ENCODE measurements around the gene NUB1. TPM values are rescaled to one million over a fixed set of nuclear protein-coding genes. Genes with fewer than 3 reads are reported as not detected.
A peak's percentile ranks its signal among the peaks of the same experiment; 100 is the strongest.

Gene NUB1
- total RNA-seq, 1 donor from 2014 or later, result 53.5 TPM

GRCh38 chr7:151306374-151306773, 35.2 kb upstream of the NUB1 start:
- Mint-ChIP-seq H3K27me3 (peaks cover 36% of the 10 kb centered on the region), H3K4me1 (ENCODE audit: low read depth) (peaks cover 16% of the 10 kb centered on the region), H3K36me3 (ENCODE audit: insufficient read depth) (no peaks in the 10 kb centered on the region), H3K9me3 (ENCODE audit: low read depth) (no peaks in the 10 kb centered on the region), H3K27ac (peak overlapping the region; percentile 20), H3K4me3 (ENCODE audit: low read depth) (no peak overlapping the region)
- no peak for DNase-seq (ENCODE audit: low spot score, unreplicated experiment)
- TF ChIP-seq CTCF (IDR thresholded peaks at IDR 0.05; ENCODE audit: unreplicated experiment), result no peak

GRCh38 chr7:151306860-151307259, 34.8 kb upstream of the NUB1 start:
- Mint-ChIP-seq H3K27ac (peak overlapping the region; percentile 41), H3K27me3 (peaks cover 31% of the 10 kb centered on the region)

GRCh38 chr7:151307536-151307935, 34.1 kb upstream of the NUB1 start:
- Mint-ChIP-seq H3K27ac (no peak overlapping the region), H3K27me3 (peaks cover 24% of the 10 kb centered on the region), H3K36me3 (ENCODE audit: insufficient read depth) (no peaks in the 10 kb centered on the region), H3K9me3 (ENCODE audit: low read depth) (peaks cover 2% of the 10 kb centered on the region), H3K4me3 (ENCODE audit: low read depth) (no peak overlapping the region), H3K4me1 (ENCODE audit: low read depth) (peaks cover 16% of the 10 kb centered on the region)
- no peak for TF ChIP-seq CTCF (IDR thresholded peaks at IDR 0.05; ENCODE audit: unreplicated experiment)
- no peak for DNase-seq (ENCODE audit: low spot score, unreplicated experiment)

More at GRCh38 chr7:151306860-151307259, 34.8 kb upstream of the NUB1 start:
- TF ChIP-seq CTCF (IDR thresholded peaks at IDR 0.05; ENCODE audit: unreplicated experiment), result no peak
- no peak overlapping the region for H3K4me3 Mint-ChIP-seq (ENCODE audit: low read depth)
- H3K4me1 Mint-ChIP-seq (ENCODE audit: low read depth), result peaks cover 16% of the 10 kb centered on the region
- H3K9me3 Mint-ChIP-seq (ENCODE audit: low read depth), result peaks cover 2% of the 10 kb centered on the region
- H3K36me3 Mint-ChIP-seq (ENCODE audit: insufficient read depth), result no peaks in the 10 kb centered on the region
- DNase-seq (ENCODE audit: low spot score, unreplicated experiment), result no peak

GRCh38 chr7:151308256-151308655, 33.4 kb upstream of the NUB1 start:
- peaks cover 2% of the 10 kb centered on the region for H3K9me3 Mint-ChIP-seq (ENCODE audit: low read depth)
- peaks cover 16% of the 10 kb centered on the region for H3K4me1 Mint-ChIP-seq (ENCODE audit: low read depth)
- no peak overlapping the region for H3K4me3 Mint-ChIP-seq (ENCODE audit: low read depth)
- no peak overlapping the region for H3K27ac Mint-ChIP-seq
- no peaks in the 10 kb centered on the region for H3K36me3 Mint-ChIP-seq (ENCODE audit: insufficient read depth)
- DNase-seq (ENCODE audit: low spot score, unreplicated experiment), result no peak
- no peak for TF ChIP-seq CTCF (IDR thresholded peaks at IDR 0.05; ENCODE audit: unreplicated experiment)
- peaks cover 17% of the 10 kb centered on the region for H3K27me3 Mint-ChIP-seq

GRCh38 chr7:151308791-151309190, 32.8 kb upstream of the NUB1 start:
- no peak for DNase-seq (ENCODE audit: low spot score, unreplicated experiment)
- no peaks in the 10 kb centered on the region for H3K36me3 Mint-ChIP-seq (ENCODE audit: insufficient read depth)
- peaks cover 14% of the 10 kb centered on the region for H3K27me3 Mint-ChIP-seq
- peaks cover 2% of the 10 kb centered on the region for H3K9me3 Mint-ChIP-seq (ENCODE audit: low read depth)
- no peak overlapping the region for H3K27ac Mint-ChIP-seq
- no peak for TF ChIP-seq CTCF (IDR thresholded peaks at IDR 0.05; ENCODE audit: unreplicated experiment)
- H3K4me3 Mint-ChIP-seq (ENCODE audit: low read depth), result no peak overlapping the region
- peaks cover 16% of the 10 kb centered on the region for H3K4me1 Mint-ChIP-seq (ENCODE audit: low read depth)

Data from progenitor cell of endocrine pancreas (in vitro differentiated cells).